HepG2 (cell line): ENCODE results near the gene GRM8. TPM values are rescaled to one million over a fixed set of nuclear protein-coding genes. Genes with fewer than 3 reads are reported as not detected.

Experiments
- EED ChIP-seq: sonication (generic); formaldehyde crosslinking; IDR thresholded peaks from 2 replicates; pipeline ENCODE4 v1.5.0; 2020; ENCODE audit warnings: mild to moderate bottlenecking, missing genetic modification reagents
- GABPA ChIP-seq, 2 experiments: IDR thresholded peaks; 2 replicates each; pipeline ENCODE4 v1.6.1; 2011 to 2016; ENCODE audit warnings: low read depth in 2 of 2, low read length in 1 of 2, missing biosample characterization in 1 of 2, missing genetic modification characterization in 1 of 2
- GATA4 ChIP-seq: sonication (generic); IDR thresholded peaks from 2 replicates; pipeline ENCODE4 v1.6.1; 2016; ENCODE audit warnings: antibody characterized with exemption, low read depth, borderline replicate concordance
- GLI4 ChIP-seq: sonication (generic); formaldehyde crosslinking; IDR thresholded peaks from 2 replicates; pipeline ENCODE4 v1.5.1; 2020; ENCODE audit warnings: missing genetic modification reagents, mild to moderate bottlenecking, moderate library complexity, borderline replicate concordance
- IKZF1 ChIP-seq: fragments of 450-650 bp; IDR thresholded peaks from 2 replicates; pipeline ENCODE4 v1.7.1; 2016
- NFE2L2 ChIP-seq: fragments of 150-350 bp; IDR thresholded peaks from 2 replicates; pipeline ENCODE4 v1.6.1; 2014; ENCODE audit warnings: low read length
- PRMT3 ChIP-seq: sonication (generic); formaldehyde crosslinking; IDR thresholded peaks from 2 replicates; pipeline ENCODE4 v1.8.1; 2022; ENCODE audit warnings: low read depth, mild to moderate bottlenecking, moderate library complexity, missing genetic modification reagents, borderline replicate concordance
- RARA ChIP-seq: IDR thresholded peaks from 2 replicates; pipeline ENCODE4 v1.6.1; 2016; ENCODE audit warnings: missing genetic modification reagents, missing compliant biosample characterization
- SP5 ChIP-seq: IDR thresholded peaks from 2 replicates; pipeline ENCODE4 v1.6.1; 2016; ENCODE audit warnings: low read depth, borderline replicate concordance
- THYN1 ChIP-seq: sonication (generic); formaldehyde crosslinking; IDR thresholded peaks from 2 replicates; pipeline ENCODE4 v1.8.1; 2023; ENCODE audit warnings: low read depth, mild to moderate bottlenecking, moderate library complexity, missing genetic modification reagents, borderline replicate concordance
- ZFY ChIP-seq: sonication (generic); formaldehyde crosslinking; IDR thresholded peaks from 2 replicates; pipeline ENCODE4 v1.4.0; 2020; ENCODE audit warnings: missing genetic modification reagents
- ZKSCAN1 ChIP-seq: fragments of 150-350 bp; IDR thresholded peaks from 2 replicates; pipeline ENCODE4 v1.6.1; 2014; ENCODE audit warnings: low read length
- ZNF12 ChIP-seq: sonication (generic); formaldehyde crosslinking; IDR thresholded peaks from 2 replicates; pipeline ENCODE4 v1.5.0; 2020; ENCODE audit warnings: missing genetic modification reagents
- ZNF382 ChIP-seq: sonication (generic); formaldehyde crosslinking; IDR thresholded peaks from 2 replicates; pipeline ENCODE4 v1.5.0; 2020; ENCODE audit warnings: missing genetic modification reagents, mild to moderate bottlenecking, borderline replicate concordance
- ZNF746 ChIP-seq: sonication (generic); formaldehyde crosslinking; IDR thresholded peaks from 2 replicates; pipeline ENCODE4 v1.8.0; 2022; ENCODE audit warnings: mild to moderate bottlenecking, missing genetic modification reagents
- ZNF761 ChIP-seq: sonication (generic); formaldehyde crosslinking; conservative IDR thresholded peaks from 2 replicates; pipeline ENCODE4 v1.4.0; 2020; ENCODE audit warnings: mild to moderate bottlenecking, missing genetic modification reagents
- ZNF766 ChIP-seq: sonication (generic); formaldehyde crosslinking; IDR thresholded peaks from 2 replicates; pipeline ENCODE4 v1.5.0; 2020; ENCODE audit warnings: missing genetic modification reagents, borderline replicate concordance
- ZNF776 ChIP-seq: sonication (generic); formaldehyde crosslinking; IDR thresholded peaks from 2 replicates; pipeline ENCODE4 v1.4.0; 2020; ENCODE audit warnings: mild to moderate bottlenecking, missing genetic modification reagents
- ZSCAN31 ChIP-seq: sonication (generic); formaldehyde crosslinking; IDR thresholded peaks from 2 replicates; pipeline ENCODE4 v1.5.0; 2020; ENCODE audit warnings: low read depth, mild to moderate bottlenecking, missing genetic modification reagents
- polyA plus RNA-seq, 8 experiments: library from polyadenylated mRNA; depleted of rRNA in 3 of 8; stranded (reverse) in 7 of 8; unstranded in 1 of 8; fragments of >200 nt; fragmentation: Illumina TruSeq in 4 of 8; extraction: Trizol in 4 of 8; gene quantifications; 2 replicates each; pipeline versions ENCODE4 v1.2.1 to v1.2.3, GENCODE V29; 2011 to 2016; ENCODE audit warnings: low read depth in 4 of 8, missing spikeins in 1 of 8, mixed read lengths in 1 of 8; ENCODE audit not compliant: insufficient read depth in 1 of 8
- total RNA-seq, 5 experiments: library from RNA; depleted of rRNA; stranded (reverse); fragments of >200 nt; fragmentation: Illumina TruSeq; extraction: Trizol; gene quantifications; 2 replicates each; pipeline ENCODE4 v1.2.3, GENCODE V29; 2016; ENCODE audit warnings: low read depth in 1 of 5
- TF ChIP-seq, protein P1 (sequence below), 2 experiments: fragments of 450-650 bp in 1 of 2; sonication (generic) in 1 of 2; formaldehyde crosslinking; IDR thresholded peaks; 2 replicates each; pipeline versions ENCODE4 v1.5.0 to v1.8.0; 2020 to 2022; ENCODE audit warnings: mild to moderate bottlenecking in 1 of 2, missing genetic modification reagents in 1 of 2
- TF ChIP-seq, protein P2 (sequence below): sonication (generic); formaldehyde crosslinking; IDR thresholded peaks from 2 replicates; pipeline ENCODE4 v1.8.1; 2023; ENCODE audit warnings: mild to moderate bottlenecking, missing genetic modification reagents, borderline replicate concordance
- TF ChIP-seq, protein P3 (sequence below): sonication (generic); formaldehyde crosslinking; IDR thresholded peaks from 2 replicates; pipeline ENCODE4 v1.4.0; 2020; ENCODE audit warnings: missing genetic modification reagents
- TF ChIP-seq, protein P4 (sequence below): sonication (generic); formaldehyde crosslinking; IDR thresholded peaks from 2 replicates; pipeline ENCODE4 v1.8.0; 2022; ENCODE audit warnings: missing genetic modification reagents, mild to moderate bottlenecking, borderline replicate concordance

GRM8 gene
- total and polyA plus RNA-seq, 2 of the 13 experiments (the other 11 are each of a cell fraction or from before 2014, with no cell fraction given) = not detected

DNA sequence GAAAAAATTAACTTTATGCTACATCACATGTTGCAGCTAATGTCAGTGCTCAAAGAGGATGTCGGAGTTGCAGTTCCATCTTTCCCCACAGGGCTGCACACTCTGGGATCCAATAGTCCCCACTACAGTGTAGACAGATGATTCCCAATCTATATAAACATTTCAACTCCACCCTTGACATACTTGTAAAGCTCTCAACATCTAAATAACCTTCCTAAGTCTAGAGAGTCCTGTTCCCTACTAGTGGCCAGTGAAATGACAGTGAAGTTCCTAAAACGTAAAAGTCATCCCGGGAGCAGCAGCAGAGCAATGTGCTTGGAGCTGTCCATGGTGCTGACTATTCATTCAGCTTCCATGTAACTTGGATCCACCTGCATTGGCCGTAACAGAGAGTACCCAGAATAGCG, 145.1 kb downstream of the GRM8 start (continued):
- TF ChIP-seq GLI4 (no peak), ZNF382 (CRISPR knock-in tag) (no peak), ZNF12 (CRISPR knock-in tag) (peak; percentile 88), RARA (CRISPR knock-in tag) (peak; percentile 57), ZSCAN31 (peak; percentile 64; the same call in 1 of the 2 replicates), EED (CRISPR knock-in tag) (no peak), NFE2L2 (no peak), ZNF766 (CRISPR knock-in tag) (peak; percentile 63; the same call in 1 of the 2 replicates), SP5 (CRISPR knock-in tag) (no peak), IKZF1 (no peak), PRMT3 (CRISPR knock-in tag) (0 out of 2 replicates have a peak, but pooled peaks have one; percentile 47), ZFY (peak; percentile 52), ZNF761 (CRISPR knock-in tag) (no peak), THYN1 (no peak), GABPA (IDR thresholded peaks at IDR 0.05; ENCODE audit: low read depth, low read length) (no peak), GABPA (CRISPR knock-in tag; IDR thresholded peaks at IDR 0.05; ENCODE audit: low read depth) (no peak), ZNF746 (CRISPR knock-in tag) (no peak), GATA4 (no peak), ZNF776 (no peak), ZKSCAN1 (no peak)
- TF ChIP-seq, protein P1, sequence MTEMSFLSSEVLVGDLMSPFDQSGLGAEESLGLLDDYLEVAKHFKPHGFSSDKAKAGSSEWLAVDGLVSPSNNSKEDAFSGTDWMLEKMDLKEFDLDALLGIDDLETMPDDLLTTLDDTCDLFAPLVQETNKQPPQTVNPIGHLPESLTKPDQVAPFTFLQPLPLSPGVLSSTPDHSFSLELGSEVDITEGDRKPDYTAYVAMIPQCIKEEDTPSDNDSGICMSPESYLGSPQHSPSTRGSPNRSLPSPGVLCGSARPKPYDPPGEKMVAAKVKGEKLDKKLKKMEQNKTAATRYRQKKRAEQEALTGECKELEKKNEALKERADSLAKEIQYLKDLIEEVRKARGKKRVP (CRISPR knock-in tag; IDR thresholded peaks at IDR 0.05) = peak in 1 of 2 experiments; percentile 20; a peak in 1 of 4 replicates
- TF ChIP-seq, protein P2, sequence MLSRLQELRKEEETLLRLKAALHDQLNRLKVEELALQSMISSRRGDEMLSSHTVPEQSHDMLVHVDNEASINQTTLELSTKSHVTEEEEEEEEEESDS (CRISPR knock-in tag) = no peak
- TF ChIP-seq, protein P3, sequence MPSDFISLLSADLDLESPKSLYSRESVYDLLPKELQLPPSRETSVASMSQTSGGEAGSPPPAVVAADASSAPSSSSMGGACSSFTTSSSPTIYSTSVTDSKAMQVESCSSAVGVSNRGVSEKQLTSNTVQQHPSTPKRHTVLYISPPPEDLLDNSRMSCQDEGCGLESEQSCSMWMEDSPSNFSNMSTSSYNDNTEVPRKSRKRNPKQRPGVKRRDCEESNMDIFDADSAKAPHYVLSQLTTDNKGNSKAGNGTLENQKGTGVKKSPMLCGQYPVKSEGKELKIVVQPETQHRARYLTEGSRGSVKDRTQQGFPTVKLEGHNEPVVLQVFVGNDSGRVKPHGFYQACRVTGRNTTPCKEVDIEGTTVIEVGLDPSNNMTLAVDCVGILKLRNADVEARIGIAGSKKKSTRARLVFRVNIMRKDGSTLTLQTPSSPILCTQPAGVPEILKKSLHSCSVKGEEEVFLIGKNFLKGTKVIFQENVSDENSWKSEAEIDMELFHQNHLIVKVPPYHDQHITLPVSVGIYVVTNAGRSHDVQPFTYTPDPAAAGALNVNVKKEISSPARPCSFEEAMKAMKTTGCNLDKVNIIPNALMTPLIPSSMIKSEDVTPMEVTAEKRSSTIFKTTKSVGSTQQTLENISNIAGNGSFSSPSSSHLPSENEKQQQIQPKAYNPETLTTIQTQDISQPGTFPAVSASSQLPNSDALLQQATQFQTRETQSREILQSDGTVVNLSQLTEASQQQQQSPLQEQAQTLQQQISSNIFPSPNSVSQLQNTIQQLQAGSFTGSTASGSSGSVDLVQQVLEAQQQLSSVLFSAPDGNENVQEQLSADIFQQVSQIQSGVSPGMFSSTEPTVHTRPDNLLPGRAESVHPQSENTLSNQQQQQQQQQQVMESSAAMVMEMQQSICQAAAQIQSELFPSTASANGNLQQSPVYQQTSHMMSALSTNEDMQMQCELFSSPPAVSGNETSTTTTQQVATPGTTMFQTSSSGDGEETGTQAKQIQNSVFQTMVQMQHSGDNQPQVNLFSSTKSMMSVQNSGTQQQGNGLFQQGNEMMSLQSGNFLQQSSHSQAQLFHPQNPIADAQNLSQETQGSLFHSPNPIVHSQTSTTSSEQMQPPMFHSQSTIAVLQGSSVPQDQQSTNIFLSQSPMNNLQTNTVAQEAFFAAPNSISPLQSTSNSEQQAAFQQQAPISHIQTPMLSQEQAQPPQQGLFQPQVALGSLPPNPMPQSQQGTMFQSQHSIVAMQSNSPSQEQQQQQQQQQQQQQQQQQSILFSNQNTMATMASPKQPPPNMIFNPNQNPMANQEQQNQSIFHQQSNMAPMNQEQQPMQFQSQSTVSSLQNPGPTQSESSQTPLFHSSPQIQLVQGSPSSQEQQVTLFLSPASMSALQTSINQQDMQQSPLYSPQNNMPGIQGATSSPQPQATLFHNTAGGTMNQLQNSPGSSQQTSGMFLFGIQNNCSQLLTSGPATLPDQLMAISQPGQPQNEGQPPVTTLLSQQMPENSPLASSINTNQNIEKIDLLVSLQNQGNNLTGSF = peak; percentile 88; the same call in 1 of the 2 replicates
- TF ChIP-seq, protein P4, sequence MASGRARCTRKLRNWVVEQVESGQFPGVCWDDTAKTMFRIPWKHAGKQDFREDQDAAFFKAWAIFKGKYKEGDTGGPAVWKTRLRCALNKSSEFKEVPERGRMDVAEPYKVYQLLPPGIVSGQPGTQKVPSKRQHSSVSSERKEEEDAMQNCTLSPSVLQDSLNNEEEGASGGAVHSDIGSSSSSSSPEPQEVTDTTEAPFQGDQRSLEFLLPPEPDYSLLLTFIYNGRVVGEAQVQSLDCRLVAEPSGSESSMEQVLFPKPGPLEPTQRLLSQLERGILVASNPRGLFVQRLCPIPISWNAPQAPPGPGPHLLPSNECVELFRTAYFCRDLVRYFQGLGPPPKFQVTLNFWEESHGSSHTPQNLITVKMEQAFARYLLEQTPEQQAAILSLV (CRISPR knock-in tag) = peak; percentile 79; the same call in 1 of the 2 replicates
